Colonic mucosa (tissue), 4 donors: ENCODE results near the gene USP37. TPM values are rescaled to one million over a fixed set of nuclear protein-coding genes. Genes with fewer than 3 reads are reported as not detected.

Experiments used
- DNase-seq: peaks from one replicate; pipeline ENCODE4 v3.0.0-alpha.2; 2020
- H3K27ac ChIP-seq: fragments of 200-600 bp; one replicate; pipeline ENCODE4 v1.8.0; 2021
- H3K27me3 ChIP-seq: fragments of 200-600 bp; one replicate; pipeline ENCODE4 v1.8.0; 2021
- H3K36me3 ChIP-seq: fragments of 200-600 bp; one replicate; pipeline ENCODE4 v1.8.0; 2021
- H3K4me1 ChIP-seq: fragments of 200-600 bp; one replicate; pipeline ENCODE4 v1.8.0; 2021; ENCODE audit warnings: mild to moderate bottlenecking
- H3K4me3 ChIP-seq: fragments of 200-600 bp; one replicate; pipeline ENCODE4 v1.8.0; 2021
- H3K9ac ChIP-seq, 2 donors: one replicate each; pipeline ENCODE4 v1.7.0; 2013; ENCODE audit warnings: control low read depth in 2 of 2, low read depth in 2 of 2, low read length in 2 of 2
- H3K9me3 ChIP-seq: fragments of 200-600 bp; one replicate; pipeline ENCODE4 v1.8.0; 2021
- CTCF ChIP-seq: fragments of 200-600 bp; IDR thresholded peaks from one replicate; pipeline ENCODE4 v1.8.0; 2022; ENCODE audit warnings: antibody characterized with exemption, mild to moderate bottlenecking
- intact Hi-C: fragments of 100-400 bp; cut with DNase I; formaldehyde crosslinking; loops from one replicate; pipeline ENCODE4 v1.14.1; 2022
- total RNA-seq, 2 donors: library from RNA; stranded (reverse); fragmentation: NEBNext Ultra II Directional in 1 of 2; extraction: Animal tissue kit (Norgen Biotek cat#: 25700) in 1 of 2; gene quantifications; one replicate each; pipeline ENCODE4 v1.2.1, GENCODE V29; 2021
- donor health status: healthy.
- donor health status: DM: no; HTN: no; CAD: no.
- donor health status: DM: no; HTN: no; CAD: no.

USP37 gene
- total RNA-seq, 2 donors from 2014 or later: 13.1 to 13.4 TPM

GRCh38 chr2:218482651-218483050 lies 85.5 kb downstream of the USP37 start:
- no peak overlapping the region for H3K9ac ChIP-seq
- H3K4me3 ChIP-seq: no peak overlapping the region
- intact Hi-C loops: no loop called here
- no peak for TF ChIP-seq CTCF
- DNase-seq: no peak
- no peaks in the 10 kb centered on the region for H3K27me3 ChIP-seq
- no peaks in the 10 kb centered on the region for H3K9me3 ChIP-seq
- H3K36me3 ChIP-seq: no peaks in the 10 kb centered on the region
- no peak overlapping the region for H3K27ac ChIP-seq
- no peaks in the 10 kb centered on the region for H3K4me1 ChIP-seq

- H3K4me1 ChIP-seq: no peaks in the 10 kb centered on the region
- H3K9ac ChIP-seq: no peak overlapping the region
- H3K27me3 ChIP-seq: no peaks in the 10 kb centered on the region
- TF ChIP-seq CTCF: no peak
- no peaks in the 10 kb centered on the region for H3K9me3 ChIP-seq
- H3K36me3 ChIP-seq: peaks cover 5% of the 10 kb centered on the region
- H3K4me3 ChIP-seq: no peak overlapping the region
- no peak for DNase-seq
- H3K27ac ChIP-seq: no peak overlapping the region
- intact Hi-C loops: no loop called here
Measured at GRCh38 chr2:218479595-218479994, 88.6 kb downstream of the USP37 start.

- Histone ChIP-seq H3K4me3 (no peak overlapping the region), H3K27ac (no peak overlapping the region), H3K9ac (no peak overlapping the region), H3K9me3 (no peaks in the 10 kb centered on the region), H3K27me3 (no peaks in the 10 kb centered on the region), H3K4me1 (no peaks in the 10 kb centered on the region), H3K36me3 (peaks cover 5% of the 10 kb centered on the region)
- intact Hi-C loops: no loop called here
- no peak for DNase-seq
- TF ChIP-seq CTCF: no peak
Measured at GRCh38 chr2:218478544-218478943, 89.6 kb downstream of the USP37 start.

GRCh38 chr2:218477247-218477646 lies 90.9 kb downstream of the USP37 start:
- Histone ChIP-seq H3K4me1 (no peaks in the 10 kb centered on the region), H3K9me3 (no peaks in the 10 kb centered on the region), H3K9ac (no peak overlapping the region), H3K27ac (no peak overlapping the region), H3K36me3 (peaks cover 5% of the 10 kb centered on the region), H3K27me3 (no peaks in the 10 kb centered on the region), H3K4me3 (no peak overlapping the region)
- no peak for TF ChIP-seq CTCF
- no peak for DNase-seq
- intact Hi-C loops: no loop called here

- TF ChIP-seq CTCF: no peak
- Histone ChIP-seq H3K27me3 (no peaks in the 10 kb centered on the region), H3K36me3 (peaks cover 5% of the 10 kb centered on the region), H3K4me3 (no peak overlapping the region), H3K4me1 (no peaks in the 10 kb centered on the region), H3K9ac (no peak overlapping the region), H3K9me3 (no peaks in the 10 kb centered on the region), H3K27ac (no peak overlapping the region)
- DNase-seq: no peak
- intact Hi-C loops: no loop called here
Measured at GRCh38 chr2:218476676-218477075, 91.5 kb downstream of the USP37 start.

- intact Hi-C loops: no loop called here
- H3K36me3 ChIP-seq: peaks cover 5% of the 10 kb centered on the region
Measured at GRCh38 chr2:218474527-218474926, 93.6 kb downstream of the USP37 start.

More at GRCh38 chr2:218474527-218474926, 93.6 kb downstream of the USP37 start:
- Histone ChIP-seq H3K27ac (no peak overlapping the region), H3K9me3 (no peaks in the 10 kb centered on the region), H3K4me3 (no peak overlapping the region), H3K9ac (no peak overlapping the region), H3K4me1 (no peaks in the 10 kb centered on the region), H3K27me3 (no peaks in the 10 kb centered on the region)
- no peak for DNase-seq
- TF ChIP-seq CTCF: no peak
